Body of pancreas (tissue), 4 donors: ENCODE results near the gene RTL5. TPM values are rescaled to one million over a fixed set of nuclear protein-coding genes. Genes with fewer than 3 reads are reported as not detected.
A peak's percentile ranks its signal among the peaks of the same experiment; 100 is the strongest.

ENCODE experiments used
- ATAC-seq: fragments of 150-250 bp; one replicate; pipeline ENCODE4 v1.9.1; 2016
- DNase-seq, 4 donors: peaks; one replicate each; pipeline ENCODE4 v3.0.0-alpha.2; 2019
- H3K27ac ChIP-seq, 4 donors: fragments of 200-600 bp; sonication (generic); 1 replicate in 3 of 4; 2 replicates in 1 of 4; pipeline versions ENCODE4 v1.5.1 to v1.6.1; 2016 to 2019; ENCODE audit warnings: mild to moderate bottlenecking in 1 of 4, mixed read lengths in 1 of 4, moderate library complexity in 1 of 4
- H3K27me3 ChIP-seq, 2 donors: fragments of 200-600 bp; sonication (generic); one replicate each; pipeline ENCODE4 v1.6.0; 2016; ENCODE audit warnings: mild to moderate bottlenecking in 1 of 2
- H3K36me3 ChIP-seq, 2 donors: fragments of 200-600 bp; sonication (generic); replicated peaks in 1 of 2; 2 replicates each; pipeline ENCODE4 v1.5.1; 2016; ENCODE audit warnings: low read depth in 2 of 2; ENCODE audit not compliant: insufficient read depth in 1 of 2
- H3K4me1 ChIP-seq: fragments of 200-600 bp; sonication (generic); one replicate; pipeline ENCODE4 v1.6.0; 2016
- H3K4me3 ChIP-seq, 2 donors: fragments of 200-600 bp; sonication (generic); 1 replicate in 1 of 2; 2 replicates in 1 of 2; pipeline ENCODE4 v1.5.1; 2016 to 2019
- H3K9me3 ChIP-seq, 3 donors: fragments of 200-600 bp; sonication (generic); 1 replicate in 2 of 3; 2 replicates in 1 of 3; pipeline ENCODE4 v1.5.1; 2016
- CTCF ChIP-seq, 7 experiments: fragments of 450-650 bp in 4 of 7; fragments of 200-600 bp in 3 of 7; sonication (generic) in 3 of 7; IDR thresholded peaks; one replicate each; pipeline ENCODE4 v1.5.1; 2016 to 2019; ENCODE audit warnings: antibody characterized with exemption in 7 of 7
- POLR2A ChIP-seq, 3 donors: fragments of 450-650 bp; IDR thresholded peaks; one replicate each; pipeline ENCODE4 v1.6.1; 2016; ENCODE audit warnings: antibody characterized with exemption in 3 of 3, mild to moderate bottlenecking in 2 of 3
- WGBS, 2 donors: methylation state at CpG; one replicate each; pipeline ENCODE4 v1.1.5; 2017; 5-methylcytosine and 5-hydroxymethylcytosine counted together
- intact Hi-C: fragments of 100-400 bp; cut with DNase I; formaldehyde crosslinking; loops from one replicate; pipeline ENCODE4 v1.15.1; 2023
- total RNA-seq, 2 donors: library from RNA; depleted of rRNA; stranded (reverse); fragments of >200 nt; gene quantifications; one replicate each; pipeline ENCODE4 v1.1.0, GENCODE V29; 2016

Gene RTL5
- total RNA-seq, 2 donors from 2014 or later, result 1.6 to 2.3 TPM

- Histone ChIP-seq H3K9me3 (no peaks in the 10 kb centered on the region), H3K4me1 (no peaks in the 10 kb centered on the region), H3K4me3 (no peak overlapping the region), H3K27me3 (no peaks in the 10 kb centered on the region), H3K27ac (peak overlapping the region in 1 of 4 donors; percentile 29), H3K36me3 (no peaks in the 10 kb centered on the region)
- TF ChIP-seq POLR2A (IDR thresholded peaks at IDR 0.05) (no peak), CTCF (IDR thresholded peaks at IDR 0.05) (no peak)
- intact Hi-C loops, result loop anchor here (5.0 kb wide), 1 partner anchor 119 kb away; no protein-coding TSS in a partner anchor
- DNase-seq, result peak in 1 of 4 donors; percentile 50
- WGBS, 2 donors, result 54 to 63% methylated on average over 3 of the region's 3 CpGs
- no peak for ATAC-seq
These were observed 10.3 kb downstream of the RTL5 start for GRCh38 chrX:72121383-72121782.

- intact Hi-C loops, result loop anchor here (5.0 kb wide), 1 partner anchor 119 kb away; no protein-coding TSS in a partner anchor
- Histone ChIP-seq H3K27me3 (no peaks in the 10 kb centered on the region), H3K36me3 (no peaks in the 10 kb centered on the region), H3K27ac (peak overlapping the region in 1 of 4 donors; percentile 29), H3K9me3 (no peaks in the 10 kb centered on the region), H3K4me1 (no peaks in the 10 kb centered on the region), H3K4me3 (no peak overlapping the region)
- ATAC-seq (no peak), DNase-seq (no peak)
- no peak for TF ChIP-seq POLR2A (IDR thresholded peaks at IDR 0.05)
- no peak for TF ChIP-seq CTCF (IDR thresholded peaks at IDR 0.05)
- WGBS, 2 donors, result 83 to 87% methylated on average over 3 to 6 of the region's 6 CpGs
These were observed 10.9 kb downstream of the RTL5 start for GRCh38 chrX:72120837-72121236.

GRCh38 chrX:72117636-72118210 is 14.0 kb downstream of the RTL5 start:
- Histone ChIP-seq H3K27me3 (no peaks in the 10 kb centered on the region), H3K4me3 (no peak overlapping the region), H3K4me1 (no peaks in the 10 kb centered on the region), H3K9me3 (no peaks in the 10 kb centered on the region), H3K27ac (no peak overlapping the region), H3K36me3 (no peaks in the 10 kb centered on the region)
- intact Hi-C loops, result no loop called here
- DNase-seq (no peak), ATAC-seq (no peak)
- WGBS, 2 donors, result 92 to 95% methylated on average over 2 of the region's 2 CpGs
- TF ChIP-seq CTCF (IDR thresholded peaks at IDR 0.05), result no peak
- no peak for TF ChIP-seq POLR2A (IDR thresholded peaks at IDR 0.05)

GRCh38 chrX:72115380-72115779 is 16.3 kb downstream of the RTL5 start:
- WGBS, 2 donors, result 27 to 34% methylated on average over 3 to 4 of the region's 7 CpGs
- ATAC-seq, result no peak
- Histone ChIP-seq H3K27ac (no peak overlapping the region), H3K9me3 (no peaks in the 10 kb centered on the region), H3K4me3 (no peak overlapping the region), H3K36me3 (no peaks in the 10 kb centered on the region), H3K27me3 (no peaks in the 10 kb centered on the region), H3K4me1 (no peaks in the 10 kb centered on the region)
- intact Hi-C loops, result no loop called here
- TF ChIP-seq CTCF (IDR thresholded peaks at IDR 0.05) (no peak), POLR2A (IDR thresholded peaks at IDR 0.05) (no peak)
- no peak for DNase-seq

GRCh38 chrX:72114807-72115206 is 16.9 kb downstream of the RTL5 start:
- DNase-seq (no peak), ATAC-seq (no peak)
- TF ChIP-seq CTCF (IDR thresholded peaks at IDR 0.05) (no peak), POLR2A (IDR thresholded peaks at IDR 0.05) (no peak)
- Histone ChIP-seq H3K4me1 (no peaks in the 10 kb centered on the region), H3K9me3 (no peaks in the 10 kb centered on the region), H3K27ac (no peak overlapping the region), H3K27me3 (no peaks in the 10 kb centered on the region), H3K4me3 (no peak overlapping the region), H3K36me3 (no peaks in the 10 kb centered on the region)
- WGBS, 2 donors, result 69 to 70% methylated on average over 4 of the region's 4 CpGs
- intact Hi-C loops, result no loop called here
